GM12864 (cell line): ENCODE results near the gene MIEF2.

Experiments used
- DNase-seq: peaks from one replicate; pipeline ENCODE4 v3.0.0-alpha.2; 2011; ENCODE audit warnings: low read depth
- H3K4me3 ChIP-seq: 2 replicates; pipeline ENCODE4 v1.5.1; 2011; ENCODE audit warnings: mild to moderate bottlenecking, low read depth, low read length, control low read depth
- TF ChIP-seq, protein P1 (sequence below): IDR thresholded peaks from 2 replicates; pipeline ENCODE4 v1.5.1; 2011; ENCODE audit warnings: low read depth, mild to moderate bottlenecking, moderate library complexity, low read length, control low read depth, inconsistent platforms; ENCODE audit errors: missing control alignments

The MIEF2 gene

GRCh38 chr17:18246109-18246725 lies 14.2 kb upstream of the MIEF2 start:
- TF ChIP-seq, protein P1, sequence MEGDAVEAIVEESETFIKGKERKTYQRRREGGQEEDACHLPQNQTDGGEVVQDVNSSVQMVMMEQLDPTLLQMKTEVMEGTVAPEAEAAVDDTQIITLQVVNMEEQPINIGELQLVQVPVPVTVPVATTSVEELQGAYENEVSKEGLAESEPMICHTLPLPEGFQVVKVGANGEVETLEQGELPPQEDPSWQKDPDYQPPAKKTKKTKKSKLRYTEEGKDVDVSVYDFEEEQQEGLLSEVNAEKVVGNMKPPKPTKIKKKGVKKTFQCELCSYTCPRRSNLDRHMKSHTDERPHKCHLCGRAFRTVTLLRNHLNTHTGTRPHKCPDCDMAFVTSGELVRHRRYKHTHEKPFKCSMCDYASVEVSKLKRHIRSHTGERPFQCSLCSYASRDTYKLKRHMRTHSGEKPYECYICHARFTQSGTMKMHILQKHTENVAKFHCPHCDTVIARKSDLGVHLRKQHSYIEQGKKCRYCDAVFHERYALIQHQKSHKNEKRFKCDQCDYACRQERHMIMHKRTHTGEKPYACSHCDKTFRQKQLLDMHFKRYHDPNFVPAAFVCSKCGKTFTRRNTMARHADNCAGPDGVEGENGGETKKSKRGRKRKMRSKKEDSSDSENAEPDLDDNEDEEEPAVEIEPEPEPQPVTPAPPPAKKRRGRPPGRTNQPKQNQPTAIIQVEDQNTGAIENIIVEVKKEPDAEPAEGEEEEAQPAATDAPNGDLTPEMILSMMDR = no peak

DNA sequence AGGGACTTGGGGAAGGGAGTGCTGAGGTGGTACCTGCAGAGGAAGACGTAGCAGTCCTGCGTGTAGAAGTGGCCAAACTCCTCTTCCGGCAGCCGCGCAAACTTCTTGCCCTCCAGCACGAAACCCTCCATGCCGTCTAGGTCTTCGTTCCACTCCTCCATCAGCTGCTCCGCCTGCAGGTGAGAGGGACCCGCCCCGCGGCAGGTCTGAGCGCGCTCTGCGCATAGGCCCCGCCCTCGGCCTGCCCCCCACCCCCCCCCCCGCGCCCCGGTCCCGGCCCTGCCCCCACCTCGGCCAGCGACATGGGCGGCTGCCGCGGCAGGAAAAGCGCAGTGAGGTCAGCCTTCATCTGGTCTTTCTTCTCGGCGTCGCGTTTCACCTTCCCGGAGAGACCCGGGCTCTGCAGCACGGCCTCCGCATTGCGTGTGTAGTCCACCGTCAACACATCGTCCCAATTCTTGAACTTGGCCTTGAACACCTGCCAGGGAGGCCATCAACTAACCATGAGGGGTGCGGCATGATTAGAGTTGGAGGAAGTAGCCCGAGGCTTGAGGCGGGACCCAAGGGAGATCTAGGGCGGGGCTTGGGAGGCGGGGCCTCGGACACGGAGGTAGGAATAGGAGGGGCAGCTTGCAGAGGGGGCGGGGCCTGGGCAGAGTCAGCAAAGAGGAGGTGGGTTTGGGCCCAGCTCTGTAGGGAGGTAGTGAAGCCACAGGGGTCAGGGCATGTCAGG lies 13.4 kb upstream of the MIEF2 start:
- TF ChIP-seq, protein P1 = no peak
- no peak for DNase-seq
- no peak overlapping the region for H3K4me3 ChIP-seq

More at GRCh38 chr17:18246109-18246725, 14.2 kb upstream of the MIEF2 start:
- H3K4me3 ChIP-seq = no peak overlapping the region
- no peak for DNase-seq

DNA sequence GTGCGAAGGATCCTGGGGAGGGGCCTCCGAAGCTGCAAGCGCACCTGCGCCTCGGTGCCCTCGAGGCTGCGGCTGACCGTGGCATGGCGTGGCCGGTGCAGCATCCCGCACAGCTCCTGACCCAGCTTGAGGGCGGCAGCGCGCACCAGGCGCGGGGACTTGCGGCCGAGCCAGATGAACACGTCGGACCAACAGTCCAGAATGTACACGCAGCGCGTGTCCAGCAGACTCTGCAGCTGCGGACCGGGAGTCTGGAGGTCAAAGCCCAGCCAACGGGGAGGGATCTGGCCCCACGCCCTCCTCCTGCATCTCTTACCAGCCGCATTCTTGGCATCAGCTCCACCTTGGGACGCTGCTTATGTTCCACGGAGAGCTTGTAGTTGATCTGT lies 12.9 kb upstream of the MIEF2 start:
- no peak for DNase-seq
- TF ChIP-seq, protein P1 = no peak
- H3K4me3 ChIP-seq = no peak overlapping the region

DNA sequence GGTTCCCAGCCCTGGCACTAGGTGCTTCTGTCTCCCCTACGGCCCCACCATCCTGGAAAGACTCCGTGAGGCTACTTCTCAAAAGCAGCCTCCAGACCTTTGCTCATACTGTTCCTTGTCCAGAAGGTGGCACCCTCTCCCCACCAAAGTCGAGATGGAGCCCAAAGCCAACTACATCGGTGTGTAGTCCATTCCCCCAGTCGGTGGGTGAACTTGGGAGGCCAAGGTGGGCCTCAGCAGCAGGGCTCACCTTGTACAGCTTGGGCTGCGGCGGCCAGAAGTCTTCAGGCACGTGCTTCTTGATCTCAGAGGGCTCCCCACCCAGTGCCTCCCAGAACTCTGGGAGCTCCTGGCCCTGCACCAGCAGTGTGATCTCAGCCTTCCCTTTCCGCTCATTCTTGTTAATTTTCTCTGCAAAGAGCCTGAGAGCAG lies 12.1 kb upstream of the MIEF2 start:
- DNase-seq = peak; percentile 26
- no peak overlapping the region for H3K4me3 ChIP-seq
- TF ChIP-seq, protein P1 = peak; percentile 75

DNA sequence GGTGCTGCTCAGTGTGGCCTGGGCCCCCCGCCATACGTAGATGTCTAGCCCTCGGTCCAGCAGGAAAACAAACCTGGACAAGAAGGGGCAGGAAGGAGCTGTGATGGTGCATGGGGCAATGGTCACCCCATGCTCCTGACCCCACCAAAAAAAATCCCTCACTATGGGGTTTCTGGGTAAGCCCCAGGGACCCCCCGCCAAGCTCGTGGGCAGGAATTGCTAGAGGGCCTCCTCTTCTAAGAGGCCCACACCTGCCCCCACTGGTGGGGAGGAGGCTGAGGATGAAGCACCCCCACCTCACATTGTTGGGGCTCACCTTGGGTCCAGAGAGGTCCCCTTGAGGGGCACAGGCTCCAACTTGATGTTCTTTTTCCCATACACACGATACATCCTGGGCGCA lies 11.7 kb upstream of the MIEF2 start:
- H3K4me3 ChIP-seq = no peak overlapping the region
- DNase-seq = no peak
- TF ChIP-seq, protein P1 = no peak

DNA sequence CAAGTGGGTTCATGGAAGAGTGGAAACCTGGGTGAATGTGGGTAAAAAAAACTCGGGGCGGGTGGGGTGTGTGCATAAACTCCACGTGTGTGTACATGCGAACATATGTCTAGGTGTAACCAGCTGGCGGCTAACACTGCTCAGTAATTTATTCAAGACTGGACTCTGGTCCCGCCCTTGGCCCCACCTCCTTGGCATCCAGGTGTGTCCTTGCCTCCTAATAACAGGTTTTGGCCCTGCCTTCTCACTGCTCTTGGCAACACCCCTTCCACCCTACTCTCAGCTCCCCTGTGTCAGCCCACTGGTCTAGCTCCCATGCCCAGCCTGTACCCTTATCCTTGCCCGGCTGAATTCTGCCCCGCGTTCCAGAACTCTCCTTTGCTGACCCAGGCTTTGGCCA lies 10.2 kb upstream of the MIEF2 start:
- no peak for DNase-seq
- TF ChIP-seq, protein P1 = no peak
- no peak overlapping the region for H3K4me3 ChIP-seq
